Measurements from ENCODE around the gene IL10RB. TPM values are rescaled to one million over a fixed set of nuclear protein-coding genes. Genes with fewer than 3 reads are reported as not detected.
"Not testable (repeated sequence)": the region's sequence is repeated elsewhere in the genome, so short reads cannot be mapped to it uniquely, and the experiment has no call there.

The IL10RB gene
- total RNA-seq, 1 donor from 2014 or later = 49.1 TPM

GRCh38 chr21:33249331-33250002 is 16.7 kb upstream of the IL10RB start:
- intact Hi-C loops (cut with DNase I) = no loop called here
- no peaks in the 10 kb centered on the region for H3K9me3 ChIP-seq
- H3K27ac ChIP-seq = no peak overlapping the region
- H3K4me1 ChIP-seq = peaks cover 3% of the 10 kb centered on the region
- H3K36me3 ChIP-seq = peaks cover 100% of the 10 kb centered on the region
- DNase-seq (no peak), ATAC-seq (no peak)
- H3K27me3 ChIP-seq (ENCODE audit: low read depth) = no peaks in the 10 kb centered on the region
- H3K4me3 ChIP-seq = no peak overlapping the region
- TF ChIP-seq, protein P1, sequence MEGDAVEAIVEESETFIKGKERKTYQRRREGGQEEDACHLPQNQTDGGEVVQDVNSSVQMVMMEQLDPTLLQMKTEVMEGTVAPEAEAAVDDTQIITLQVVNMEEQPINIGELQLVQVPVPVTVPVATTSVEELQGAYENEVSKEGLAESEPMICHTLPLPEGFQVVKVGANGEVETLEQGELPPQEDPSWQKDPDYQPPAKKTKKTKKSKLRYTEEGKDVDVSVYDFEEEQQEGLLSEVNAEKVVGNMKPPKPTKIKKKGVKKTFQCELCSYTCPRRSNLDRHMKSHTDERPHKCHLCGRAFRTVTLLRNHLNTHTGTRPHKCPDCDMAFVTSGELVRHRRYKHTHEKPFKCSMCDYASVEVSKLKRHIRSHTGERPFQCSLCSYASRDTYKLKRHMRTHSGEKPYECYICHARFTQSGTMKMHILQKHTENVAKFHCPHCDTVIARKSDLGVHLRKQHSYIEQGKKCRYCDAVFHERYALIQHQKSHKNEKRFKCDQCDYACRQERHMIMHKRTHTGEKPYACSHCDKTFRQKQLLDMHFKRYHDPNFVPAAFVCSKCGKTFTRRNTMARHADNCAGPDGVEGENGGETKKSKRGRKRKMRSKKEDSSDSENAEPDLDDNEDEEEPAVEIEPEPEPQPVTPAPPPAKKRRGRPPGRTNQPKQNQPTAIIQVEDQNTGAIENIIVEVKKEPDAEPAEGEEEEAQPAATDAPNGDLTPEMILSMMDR (IDR thresholded peaks at IDR 0.05) = no peak

DNA sequence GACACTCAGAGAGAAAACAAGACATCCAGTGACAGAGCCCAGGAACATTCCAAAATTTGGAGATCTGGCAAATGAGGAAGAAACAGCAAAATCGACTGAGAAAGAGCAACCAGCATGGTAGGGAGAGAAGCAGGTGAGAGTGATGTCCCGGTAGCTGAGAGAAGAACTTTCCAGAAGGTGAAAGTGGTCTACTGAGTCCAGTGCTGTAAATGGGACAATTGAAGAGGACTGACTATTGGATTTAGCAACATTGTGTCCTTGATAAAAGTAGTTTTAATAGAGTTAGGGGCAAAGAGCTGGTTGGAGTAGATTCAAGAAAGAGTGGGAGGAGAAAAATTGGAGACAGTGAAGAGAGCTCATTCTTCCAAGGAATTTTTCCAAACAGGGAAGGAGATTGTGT is 15.0 kb upstream of the IL10RB start:
- Histone ChIP-seq H3K4me1 (no peaks in the 10 kb centered on the region), H3K27ac (no peak overlapping the region), H3K27me3 (ENCODE audit: low read depth) (no peaks in the 10 kb centered on the region), H3K36me3 (peaks cover 100% of the 10 kb centered on the region), H3K9me3 (no peaks in the 10 kb centered on the region), H3K4me3 (no peak overlapping the region)
- ATAC-seq (no peak), DNase-seq (no peak)
- TF ChIP-seq, protein P1 (IDR thresholded peaks at IDR 0.05) = no peak
- intact Hi-C loops (cut with DNase I) = no loop called here

DNA sequence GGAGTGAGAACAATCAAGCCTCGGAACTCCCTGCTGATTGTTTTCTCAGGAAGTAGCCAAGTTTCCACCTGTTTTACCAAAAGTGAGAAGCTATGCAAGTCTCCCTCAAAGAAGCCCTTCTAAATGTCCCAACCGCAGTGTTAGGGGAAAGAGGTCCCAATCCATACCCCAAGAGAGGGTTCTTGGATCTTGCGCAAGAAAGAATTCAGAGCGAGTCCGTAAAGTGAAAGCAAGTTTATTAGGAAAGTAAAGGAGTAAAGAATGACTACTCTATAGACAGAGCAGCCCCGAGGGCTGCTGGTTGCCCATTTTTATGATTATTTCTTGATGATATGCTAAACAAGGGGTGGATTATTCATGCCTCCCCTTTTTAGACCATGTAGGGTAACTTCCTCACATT is 12.8 kb upstream of the IL10RB start:
- H3K27me3 ChIP-seq (ENCODE audit: low read depth); H3K4me1 ChIP-seq; DNase-seq; intact Hi-C loops (cut with DNase I); H3K4me3 ChIP-seq; ATAC-seq; H3K27ac ChIP-seq; H3K9me3 ChIP-seq: not testable (repeated sequence)
- H3K36me3 ChIP-seq = peaks cover 99% of the 10 kb centered on the region

DNA sequence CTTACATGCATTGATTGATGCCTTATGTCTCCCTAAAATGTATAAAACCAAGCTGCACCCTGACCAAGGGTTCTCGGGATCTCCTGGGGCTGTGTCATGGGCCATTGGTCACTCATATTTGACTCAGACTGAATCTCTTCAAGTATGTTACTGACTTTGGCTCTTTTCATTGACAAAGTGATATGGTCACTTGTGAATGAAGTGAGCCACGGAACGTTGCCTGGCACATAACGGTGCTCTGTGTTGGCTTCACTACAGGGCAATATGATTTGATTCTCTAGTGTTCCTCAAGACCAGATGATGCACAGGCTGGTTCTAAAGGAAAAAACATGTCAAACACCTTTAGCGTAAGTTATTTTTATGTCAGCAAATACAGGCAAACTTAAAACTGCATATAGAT is 11.4 kb upstream of the IL10RB start:
- no peak overlapping the region for H3K4me3 ChIP-seq
- intact Hi-C loops (cut with DNase I) = no loop called here
- H3K27ac ChIP-seq = no peak overlapping the region
- no peak for DNase-seq
- peaks cover 3% of the 10 kb centered on the region for H3K4me1 ChIP-seq
- H3K9me3 ChIP-seq = no peaks in the 10 kb centered on the region
- ATAC-seq = no peak
- H3K36me3 ChIP-seq = peaks cover 89% of the 10 kb centered on the region
- TF ChIP-seq, protein P1 (IDR thresholded peaks at IDR 0.05) = no peak
- H3K27me3 ChIP-seq (ENCODE audit: low read depth) = no peaks in the 10 kb centered on the region

DNA sequence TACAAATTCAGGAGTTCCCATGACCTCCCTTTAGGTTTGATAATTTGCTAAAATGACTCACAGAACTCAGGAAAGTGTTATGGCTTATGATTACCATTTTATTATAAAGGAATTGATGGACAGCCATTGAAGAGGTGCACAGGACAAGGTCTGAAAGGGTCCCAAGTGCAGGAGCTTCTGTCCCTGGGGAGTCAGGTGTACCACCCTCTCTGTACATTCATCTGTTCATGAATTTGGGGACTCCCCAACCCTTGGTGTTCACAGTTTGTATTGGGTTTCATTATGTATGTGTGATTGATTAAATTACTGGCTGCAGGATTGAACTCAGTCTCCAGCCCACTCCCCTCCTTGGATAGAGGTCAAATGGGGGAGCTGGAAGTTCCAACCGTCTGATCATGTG is 10.8 kb upstream of the IL10RB start:
- TF ChIP-seq, protein P1 (IDR thresholded peaks at IDR 0.05) = no peak
- peaks cover 10% of the 10 kb centered on the region for H3K4me1 ChIP-seq
- H3K27me3 ChIP-seq (ENCODE audit: low read depth) = no peaks in the 10 kb centered on the region
- no peaks in the 10 kb centered on the region for H3K9me3 ChIP-seq
- peaks cover 83% of the 10 kb centered on the region for H3K36me3 ChIP-seq
- ATAC-seq (no peak), DNase-seq (no peak)
- no peak overlapping the region for H3K27ac ChIP-seq
- no peak overlapping the region for H3K4me3 ChIP-seq
- intact Hi-C loops (cut with DNase I) = no loop called here

GRCh38 chr21:33256019-33256418 is 10.1 kb upstream of the IL10RB start:
- H3K27ac ChIP-seq = no peak overlapping the region
- H3K27me3 ChIP-seq (ENCODE audit: low read depth) = no peaks in the 10 kb centered on the region
- ATAC-seq (no peak), DNase-seq (no peak)
- TF ChIP-seq, protein P1 (IDR thresholded peaks at IDR 0.05) = no peak
- H3K9me3 ChIP-seq = no peaks in the 10 kb centered on the region
- no peak overlapping the region for H3K4me3 ChIP-seq
- intact Hi-C loops (cut with DNase I) = no loop called here
- peaks cover 12% of the 10 kb centered on the region for H3K4me1 ChIP-seq
- H3K36me3 ChIP-seq = peaks cover 81% of the 10 kb centered on the region

Data from lower lobe of right lung (tissue), 2 donors.